GM23338 (cell line): ENCODE data around the gene C4orf54.

ENCODE experiments used
- CREB1 ChIP-seq: fragments of 250-450 bp; sonication (Bioruptor Pico); IDR thresholded peaks from 2 replicates; pipeline ENCODE4 v1.5.0; 2020; ENCODE audit warnings: low read depth, mild to moderate bottlenecking, moderate library complexity
- ETS1 ChIP-seq: IDR thresholded peaks from 2 replicates; pipeline ENCODE4 v1.6.1; 2016; ENCODE audit warnings: antibody characterized with exemption
- EZH2 ChIP-seq: fragments of 200-600 bp; sonication (generic); IDR thresholded peaks from one replicate; pipeline ENCODE4 v1.8.0; 2017; ENCODE audit warnings: antibody characterized with exemption, mild to moderate bottlenecking, low read depth; ENCODE audit not compliant: unreplicated experiment
- EZH2phosphoT487 ChIP-seq: fragments of 200-600 bp; sonication (generic); IDR thresholded peaks from one replicate; pipeline ENCODE4 v1.8.1; 2018; ENCODE audit warnings: antibody characterized with exemption; ENCODE audit not compliant: unreplicated experiment
- JUNB ChIP-seq: IDR thresholded peaks from one replicate; pipeline ENCODE4 v1.6.1; 2016; ENCODE audit warnings: antibody characterized with exemption; ENCODE audit not compliant: unreplicated experiment
- NANOG ChIP-seq: IDR thresholded peaks from 2 replicates; pipeline ENCODE4 v1.6.1; 2016; ENCODE audit warnings: antibody characterized with exemption, borderline replicate concordance
- POLR2AphosphoS5 ChIP-seq: IDR thresholded peaks from 2 replicates; pipeline ENCODE4 v1.6.1; 2016; ENCODE audit warnings: antibody characterized with exemption, low read depth
- ZNF114 ChIP-seq: fragments of 250-450 bp; sonication (Bioruptor Pico); IDR thresholded peaks from 2 replicates; pipeline ENCODE4 v1.5.0; 2020; ENCODE audit warnings: mild to moderate bottlenecking, moderate library complexity
- ZNF331 ChIP-seq: fragments of 250-450 bp; sonication (Bioruptor Pico); IDR thresholded peaks from 2 replicates; pipeline ENCODE4 v1.5.0; 2020; ENCODE audit warnings: low read depth, mild to moderate bottlenecking, moderate library complexity
- TF ChIP-seq, protein P1 (sequence below), 2 experiments: fragments of 200-600 bp in 1 of 2; sonication (generic) in 1 of 2; conservative IDR thresholded peaks; 2 replicates each; pipeline versions ENCODE4 v1.5.1 to v1.6.1; 2016 to 2017; ENCODE audit warnings: antibody characterized with exemption in 2 of 2, low read depth in 2 of 2, mild to moderate bottlenecking in 2 of 2, moderate library complexity in 1 of 2
- TF ChIP-seq, protein P2 (sequence below): fragments of 250-450 bp; sonication (Bioruptor Pico); IDR thresholded peaks from 2 replicates; pipeline ENCODE4 v1.5.0; 2020; ENCODE audit warnings: mild to moderate bottlenecking, moderate library complexity
- TF ChIP-seq, protein P3 (sequence below): IDR thresholded peaks from one replicate; pipeline ENCODE4 v1.6.1; 2018; ENCODE audit warnings: antibody characterized with exemption; ENCODE audit not compliant: unreplicated experiment

DNA sequence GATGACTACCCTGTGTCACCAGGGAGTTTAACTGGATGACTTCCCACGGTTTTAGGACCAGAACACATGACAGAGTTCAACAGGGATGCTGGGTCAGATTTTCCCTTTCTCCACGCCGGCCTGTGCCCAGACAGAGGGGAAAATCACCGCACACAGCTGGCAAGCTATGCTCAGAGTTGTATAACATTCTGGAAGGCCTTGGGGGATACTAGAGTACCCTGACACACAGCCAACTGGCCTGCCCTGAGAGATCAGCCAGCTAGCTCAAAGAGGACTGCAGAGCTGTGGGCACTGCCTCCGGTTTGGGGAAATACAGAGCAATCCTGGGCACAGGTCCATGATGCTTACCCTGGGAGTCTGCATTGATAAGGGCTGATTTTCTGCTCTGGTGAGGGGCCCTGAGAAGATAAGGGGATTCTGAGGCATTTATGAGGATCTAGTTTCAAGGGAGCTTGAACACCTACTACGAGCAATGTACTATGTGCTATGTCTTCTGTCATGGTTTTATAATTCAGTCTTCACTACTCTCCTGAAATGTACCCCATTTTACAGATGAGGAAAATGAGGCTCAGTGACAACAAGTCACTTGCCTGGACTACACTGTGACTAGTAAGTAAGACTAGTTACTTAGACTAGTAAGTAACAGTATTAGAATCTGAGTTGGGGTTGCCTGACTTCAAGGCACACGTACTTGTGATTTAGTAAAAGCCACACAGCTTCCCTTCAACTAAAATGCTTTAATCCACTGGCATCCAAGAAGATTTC lies 14.7 kb downstream of the C4orf54 start:
- TF ChIP-seq, protein P1, sequence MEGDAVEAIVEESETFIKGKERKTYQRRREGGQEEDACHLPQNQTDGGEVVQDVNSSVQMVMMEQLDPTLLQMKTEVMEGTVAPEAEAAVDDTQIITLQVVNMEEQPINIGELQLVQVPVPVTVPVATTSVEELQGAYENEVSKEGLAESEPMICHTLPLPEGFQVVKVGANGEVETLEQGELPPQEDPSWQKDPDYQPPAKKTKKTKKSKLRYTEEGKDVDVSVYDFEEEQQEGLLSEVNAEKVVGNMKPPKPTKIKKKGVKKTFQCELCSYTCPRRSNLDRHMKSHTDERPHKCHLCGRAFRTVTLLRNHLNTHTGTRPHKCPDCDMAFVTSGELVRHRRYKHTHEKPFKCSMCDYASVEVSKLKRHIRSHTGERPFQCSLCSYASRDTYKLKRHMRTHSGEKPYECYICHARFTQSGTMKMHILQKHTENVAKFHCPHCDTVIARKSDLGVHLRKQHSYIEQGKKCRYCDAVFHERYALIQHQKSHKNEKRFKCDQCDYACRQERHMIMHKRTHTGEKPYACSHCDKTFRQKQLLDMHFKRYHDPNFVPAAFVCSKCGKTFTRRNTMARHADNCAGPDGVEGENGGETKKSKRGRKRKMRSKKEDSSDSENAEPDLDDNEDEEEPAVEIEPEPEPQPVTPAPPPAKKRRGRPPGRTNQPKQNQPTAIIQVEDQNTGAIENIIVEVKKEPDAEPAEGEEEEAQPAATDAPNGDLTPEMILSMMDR (conservative IDR thresholded peaks at IDR 0.05; ENCODE audit: low read depth in 2 of 2): no peak
- TF ChIP-seq EZH2 (no peak), EZH2phosphoT487 (no peak), POLR2AphosphoS5 (no peak), ZNF331 (no peak), ETS1 (no peak), JUNB (no peak), CREB1 (CRISPR knock-in tag) (no peak), ZNF114 (CRISPR knock-in tag) (no peak), NANOG (no peak)
- TF ChIP-seq, protein P2, sequence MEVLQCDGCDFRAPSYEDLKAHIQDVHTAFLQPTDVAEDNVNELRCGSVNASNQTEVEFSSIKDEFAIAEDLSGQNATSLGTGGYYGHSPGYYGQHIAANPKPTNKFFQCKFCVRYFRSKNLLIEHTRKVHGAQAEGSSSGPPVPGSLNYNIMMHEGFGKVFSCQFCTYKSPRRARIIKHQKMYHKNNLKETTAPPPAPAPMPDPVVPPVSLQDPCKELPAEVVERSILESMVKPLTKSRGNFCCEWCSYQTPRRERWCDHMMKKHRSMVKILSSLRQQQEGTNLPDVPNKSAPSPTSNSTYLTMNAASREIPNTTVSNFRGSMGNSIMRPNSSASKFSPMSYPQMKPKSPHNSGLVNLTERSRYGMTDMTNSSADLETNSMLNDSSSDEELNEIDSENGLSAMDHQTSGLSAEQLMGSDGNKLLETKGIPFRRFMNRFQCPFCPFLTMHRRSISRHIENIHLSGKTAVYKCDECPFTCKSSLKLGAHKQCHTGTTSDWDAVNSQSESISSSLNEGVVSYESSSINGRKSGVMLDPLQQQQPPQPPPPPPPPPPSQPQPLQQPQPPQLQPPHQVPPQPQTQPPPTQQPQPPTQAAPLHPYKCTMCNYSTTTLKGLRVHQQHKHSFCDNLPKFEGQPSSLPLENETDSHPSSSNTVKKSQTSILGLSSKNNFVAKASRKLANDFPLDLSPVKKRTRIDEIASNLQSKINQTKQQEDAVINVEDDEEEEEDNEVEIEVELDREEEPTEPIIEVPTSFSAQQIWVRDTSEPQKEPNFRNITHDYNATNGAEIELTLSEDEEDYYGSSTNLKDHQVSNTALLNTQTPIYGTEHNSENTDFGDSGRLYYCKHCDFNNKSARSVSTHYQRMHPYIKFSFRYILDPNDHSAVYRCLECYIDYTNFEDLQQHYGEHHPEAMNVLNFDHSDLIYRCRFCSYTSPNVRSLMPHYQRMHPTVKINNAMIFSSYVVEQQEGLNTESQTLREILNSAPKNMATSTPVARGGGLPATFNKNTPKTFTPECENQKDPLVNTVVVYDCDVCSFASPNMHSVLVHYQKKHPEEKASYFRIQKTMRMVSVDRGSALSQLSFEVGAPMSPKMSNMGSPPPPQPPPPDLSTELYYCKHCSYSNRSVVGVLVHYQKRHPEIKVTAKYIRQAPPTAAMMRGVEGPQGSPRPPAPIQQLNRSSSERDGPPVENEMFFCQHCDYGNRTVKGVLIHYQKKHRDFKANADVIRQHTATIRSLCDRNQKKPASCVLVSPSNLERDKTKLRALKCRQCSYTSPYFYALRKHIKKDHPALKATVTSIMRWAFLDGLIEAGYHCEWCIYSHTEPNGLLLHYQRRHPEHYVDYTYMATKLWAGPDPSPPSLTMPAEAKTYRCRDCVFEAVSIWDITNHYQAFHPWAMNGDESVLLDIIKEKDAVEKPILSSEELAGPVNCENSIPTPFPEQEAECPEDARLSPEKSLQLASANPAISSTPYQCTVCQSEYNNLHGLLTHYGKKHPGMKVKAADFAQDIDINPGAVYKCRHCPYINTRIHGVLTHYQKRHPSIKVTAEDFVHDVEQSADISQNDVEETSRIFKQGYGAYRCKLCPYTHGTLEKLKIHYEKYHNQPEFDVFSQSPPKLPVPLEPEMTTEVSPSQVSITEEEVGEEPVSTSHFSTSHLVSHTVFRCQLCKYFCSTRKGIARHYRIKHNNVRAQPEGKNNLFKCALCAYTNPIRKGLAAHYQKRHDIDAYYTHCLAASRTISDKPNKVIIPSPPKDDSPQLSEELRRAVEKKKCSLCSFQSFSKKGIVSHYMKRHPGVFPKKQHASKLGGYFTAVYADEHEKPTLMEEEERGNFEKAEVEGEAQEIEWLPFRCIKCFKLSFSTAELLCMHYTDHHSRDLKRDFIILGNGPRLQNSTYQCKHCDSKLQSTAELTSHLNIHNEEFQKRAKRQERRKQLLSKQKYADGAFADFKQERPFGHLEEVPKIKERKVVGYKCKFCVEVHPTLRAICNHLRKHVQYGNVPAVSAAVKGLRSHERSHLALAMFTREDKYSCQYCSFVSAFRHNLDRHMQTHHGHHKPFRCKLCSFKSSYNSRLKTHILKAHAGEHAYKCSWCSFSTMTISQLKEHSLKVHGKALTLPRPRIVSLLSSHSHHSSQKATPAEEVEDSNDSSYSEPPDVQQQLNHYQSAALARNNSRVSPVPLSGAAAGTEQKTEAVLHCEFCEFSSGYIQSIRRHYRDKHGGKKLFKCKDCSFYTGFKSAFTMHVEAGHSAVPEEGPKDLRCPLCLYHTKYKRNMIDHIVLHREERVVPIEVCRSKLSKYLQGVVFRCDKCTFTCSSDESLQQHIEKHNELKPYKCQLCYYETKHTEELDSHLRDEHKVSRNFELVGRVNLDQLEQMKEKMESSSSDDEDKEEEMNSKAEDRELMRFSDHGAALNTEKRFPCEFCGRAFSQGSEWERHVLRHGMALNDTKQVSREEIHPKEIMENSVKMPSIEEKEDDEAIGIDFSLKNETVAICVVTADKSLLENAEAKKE: no peak
- TF ChIP-seq, protein P3, sequence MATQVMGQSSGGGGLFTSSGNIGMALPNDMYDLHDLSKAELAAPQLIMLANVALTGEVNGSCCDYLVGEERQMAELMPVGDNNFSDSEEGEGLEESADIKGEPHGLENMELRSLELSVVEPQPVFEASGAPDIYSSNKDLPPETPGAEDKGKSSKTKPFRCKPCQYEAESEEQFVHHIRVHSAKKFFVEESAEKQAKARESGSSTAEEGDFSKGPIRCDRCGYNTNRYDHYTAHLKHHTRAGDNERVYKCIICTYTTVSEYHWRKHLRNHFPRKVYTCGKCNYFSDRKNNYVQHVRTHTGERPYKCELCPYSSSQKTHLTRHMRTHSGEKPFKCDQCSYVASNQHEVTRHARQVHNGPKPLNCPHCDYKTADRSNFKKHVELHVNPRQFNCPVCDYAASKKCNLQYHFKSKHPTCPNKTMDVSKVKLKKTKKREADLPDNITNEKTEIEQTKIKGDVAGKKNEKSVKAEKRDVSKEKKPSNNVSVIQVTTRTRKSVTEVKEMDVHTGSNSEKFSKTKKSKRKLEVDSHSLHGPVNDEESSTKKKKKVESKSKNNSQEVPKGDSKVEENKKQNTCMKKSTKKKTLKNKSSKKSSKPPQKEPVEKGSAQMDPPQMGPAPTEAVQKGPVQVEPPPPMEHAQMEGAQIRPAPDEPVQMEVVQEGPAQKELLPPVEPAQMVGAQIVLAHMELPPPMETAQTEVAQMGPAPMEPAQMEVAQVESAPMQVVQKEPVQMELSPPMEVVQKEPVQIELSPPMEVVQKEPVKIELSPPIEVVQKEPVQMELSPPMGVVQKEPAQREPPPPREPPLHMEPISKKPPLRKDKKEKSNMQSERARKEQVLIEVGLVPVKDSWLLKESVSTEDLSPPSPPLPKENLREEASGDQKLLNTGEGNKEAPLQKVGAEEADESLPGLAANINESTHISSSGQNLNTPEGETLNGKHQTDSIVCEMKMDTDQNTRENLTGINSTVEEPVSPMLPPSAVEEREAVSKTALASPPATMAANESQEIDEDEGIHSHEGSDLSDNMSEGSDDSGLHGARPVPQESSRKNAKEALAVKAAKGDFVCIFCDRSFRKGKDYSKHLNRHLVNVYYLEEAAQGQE: no peak
